Endothelial cell of umbilical vein (primary cell): Measurements from ENCODE around the gene SVEP1. TPM values are rescaled to one million over a fixed set of nuclear protein-coding genes. Genes with fewer than 3 reads are reported as not detected.

Source experiments
- BruUV-seq: library from RNA; stranded (reverse); fragments of 400-500 nt; replicated peaks from 2 replicates; lab custom pipeline; 2021; lab: Mats Ljungman, UMichigan
- CTCF ChIA-PET: fragments of 300-600, 350-600 bp; sonication (Branson Sonifier 250); formaldehyde crosslinking; loops from one replicate; lab custom pipeline; 2021; ENCODE audit warnings: antibody characterized with exemption, inconsistent platforms; lab: Charles Lee
- POLR2A ChIA-PET: fragments of 300-600, 350-600 bp; sonication (Branson Sonifier 250); formaldehyde crosslinking; loops from one replicate; lab custom pipeline; 2021; ENCODE audit warnings: antibody characterized with exemption, inconsistent platforms; lab: Charles Lee
- DNase-seq: peaks from one replicate; pipeline ENCODE4 v3.0.0-alpha.2; 2011; ENCODE audit warnings: low read depth, low spot score
- FAIRE-seq: peaks from 2 replicates; lab custom pipeline; 2011; peaks lifted over from hg19 to GRCh38; lab: Jason Lieb, UNC
- H2AFZ ChIP-seq: 2 replicates; pipeline ENCODE4 v1.6.0; 2012; ENCODE audit warnings: low read depth, low read length, control low read depth, inconsistent platforms
- H3K27ac ChIP-seq: 2 replicates; pipeline ENCODE4 v1.5.1; 2011; ENCODE audit warnings: low read depth, mild to moderate bottlenecking, control low read depth, low read length, moderate library complexity; ENCODE audit not compliant: insufficient read depth
- H3K27me3 ChIP-seq, 2 experiments: 2 replicates each; pipeline versions ENCODE4 v1.6.0 to v1.6.1; 2011; ENCODE audit warnings: low read length in 2 of 2, mixed read lengths in 1 of 2; ENCODE audit not compliant: control insufficient read depth in 2 of 2, insufficient read depth in 2 of 2
- H3K36me3 ChIP-seq, 2 experiments: 2 replicates in 1 of 2; 3 replicates in 1 of 2; pipeline ENCODE4 v1.5.1; 2011; ENCODE audit warnings: low read length in 2 of 2, mild to moderate bottlenecking in 1 of 2, moderate library complexity in 1 of 2; ENCODE audit not compliant: control insufficient read depth in 2 of 2, insufficient read depth in 2 of 2; ENCODE audit errors: extremely low read depth in 1 of 2
- H3K4me1 ChIP-seq: 3 replicates; pipeline ENCODE4 v1.5.1; 2011; ENCODE audit warnings: mild to moderate bottlenecking, low read length; ENCODE audit not compliant: control insufficient read depth, insufficient read depth; ENCODE audit errors: extremely low read depth
- H3K4me2 ChIP-seq: 2 replicates; pipeline ENCODE4 v1.6.1; 2011; ENCODE audit warnings: low read length, control low read depth, mixed read lengths; ENCODE audit not compliant: insufficient read depth
- H3K4me3 ChIP-seq, 3 experiments: fragments of 200-600 bp in 1 of 3; sonication (generic), shearing (Covaris generic) in 1 of 3; replicated peaks in 1 of 3; 2 replicates each; pipeline ENCODE4 v1.5.1; 2011 to 2016; ENCODE audit warnings: control low read depth in 3 of 3, low read length in 3 of 3, mild to moderate bottlenecking in 2 of 3, inconsistent platforms in 1 of 3, low read depth in 1 of 3, moderate library complexity in 1 of 3; ENCODE audit not compliant: insufficient read depth in 1 of 3
- H3K79me2 ChIP-seq: 2 replicates; pipeline ENCODE4 v1.6.0; 2012; ENCODE audit warnings: low read length, inconsistent platforms; ENCODE audit not compliant: control insufficient read depth, insufficient read depth
- H3K9ac ChIP-seq: replicated peaks from 2 replicates; pipeline ENCODE3; 2011; ENCODE audit warnings: low read length, control low read depth; ENCODE audit not compliant: insufficient read depth; ENCODE audit errors: extremely low read depth
- H3K9me1 ChIP-seq: replicated peaks from 3 replicates; pipeline ENCODE4 v1.6.0; 2011; ENCODE audit warnings: mild to moderate bottlenecking, low read length; ENCODE audit not compliant: control insufficient read depth, insufficient read depth; ENCODE audit errors: extremely low read depth
- H3K9me3 ChIP-seq: replicated peaks from 2 replicates; pipeline ENCODE4 v1.5.1; 2012; ENCODE audit warnings: low read length, inconsistent platforms; ENCODE audit not compliant: control insufficient read depth, insufficient read depth
- H4K20me1 ChIP-seq: replicated peaks from 2 replicates; pipeline ENCODE3; 2011; ENCODE audit warnings: mild to moderate bottlenecking, low read length; ENCODE audit not compliant: control insufficient read depth, insufficient read depth; ENCODE audit errors: extremely low read depth
- EZH2 ChIP-seq: IDR thresholded peaks from 2 replicates; pipeline ENCODE4 v1.6.1; 2012; ENCODE audit warnings: borderline replicate concordance, low read depth, mild to moderate bottlenecking, moderate library complexity, low read length, inconsistent platforms; ENCODE audit not compliant: severe bottlenecking
- FOS ChIP-seq: IDR thresholded peaks from 2 replicates; pipeline ENCODE4 v1.6.1; 2011; ENCODE audit warnings: mild to moderate bottlenecking, low read length, moderate library complexity, borderline replicate concordance; ENCODE audit not compliant: insufficient read depth
- GATA2 ChIP-seq: IDR thresholded peaks from 2 replicates; pipeline ENCODE4 v1.7.0; 2011; ENCODE audit warnings: low read depth, mild to moderate bottlenecking, moderate library complexity, mixed read lengths, low read length; ENCODE audit not compliant: insufficient read length, insufficient read depth
- JUN ChIP-seq: IDR thresholded peaks from 2 replicates; pipeline ENCODE4 v1.6.1; 2011; ENCODE audit warnings: borderline replicate concordance, low read depth; ENCODE audit not compliant: insufficient read length, insufficient read depth
- MYC ChIP-seq: IDR thresholded peaks from one replicate; pipeline ENCODE4 v1.6.1; 2011; ENCODE audit warnings: mild to moderate bottlenecking, low read depth, low read length
- POLR2A ChIP-seq: IDR thresholded peaks from 2 replicates; pipeline ENCODE4 v1.6.1; 2012; ENCODE audit warnings: low read depth, mild to moderate bottlenecking, control low read depth, low read length
- POLR2AphosphoS5 ChIP-seq: IDR thresholded peaks from 2 replicates; pipeline ENCODE4 v1.6.1; 2012; ENCODE audit warnings: low read depth, mild to moderate bottlenecking, control low read depth, low read length, moderate library complexity; ENCODE audit not compliant: insufficient read depth
- dilution Hi-C: fragments of 300-500 bp; cut with MboI; formaldehyde crosslinking; loops from one replicate; pipeline ENCODE4 v1.15.0; 2019; ENCODE audit warnings: low sequenced_read_pairs; ENCODE audit not compliant: extremely low pct_ligation_motif_present
- intact Hi-C: fragments of 100-400 bp; cut with micrococcal nuclease; formaldehyde crosslinking; loops from one replicate; pipeline ENCODE4 v1.10.0; 2022
- polyA plus RNA-seq, 4 experiments: library from polyadenylated mRNA; depleted of rRNA in 3 of 4; stranded (reverse) in 3 of 4; unstranded in 1 of 4; fragments of >200 nt; gene quantifications; 2 replicates each; pipeline versions ENCODE4 v1.2.1 to v1.2.3, GENCODE V29; 2011 to 2012; ENCODE audit warnings: missing spikeins in 1 of 4
- total RNA-seq: library from RNA; stranded (reverse); gene quantifications from 2 replicates; pipeline ENCODE4 v1.2.3, GENCODE V29; 2021
- TF ChIP-seq, protein P1 (sequence below): IDR thresholded peaks from 2 replicates; pipeline ENCODE4 v1.6.1; 2011; ENCODE audit not compliant: insufficient read depth, insufficient read length
- TF ChIP-seq, protein P2 (sequence below), 2 donors: IDR thresholded peaks; 1 replicate in 1 of 2; 2 replicates in 1 of 2; pipeline ENCODE4 v1.5.1; 2011; ENCODE audit warnings: low read length in 2 of 2, mild to moderate bottlenecking in 2 of 2, moderate library complexity in 2 of 2, control low read depth in 1 of 2, inconsistent platforms in 1 of 2, low read depth in 1 of 2; ENCODE audit not compliant: insufficient read depth in 1 of 2; ENCODE audit errors: extremely low read depth in 1 of 2

Gene SVEP1
- total and polyA plus RNA-seq, 2 donors (not counting 3 experiments of a cell fraction or from before 2014, with no cell fraction given) = 0.04 to 0.29 TPM

DNA sequence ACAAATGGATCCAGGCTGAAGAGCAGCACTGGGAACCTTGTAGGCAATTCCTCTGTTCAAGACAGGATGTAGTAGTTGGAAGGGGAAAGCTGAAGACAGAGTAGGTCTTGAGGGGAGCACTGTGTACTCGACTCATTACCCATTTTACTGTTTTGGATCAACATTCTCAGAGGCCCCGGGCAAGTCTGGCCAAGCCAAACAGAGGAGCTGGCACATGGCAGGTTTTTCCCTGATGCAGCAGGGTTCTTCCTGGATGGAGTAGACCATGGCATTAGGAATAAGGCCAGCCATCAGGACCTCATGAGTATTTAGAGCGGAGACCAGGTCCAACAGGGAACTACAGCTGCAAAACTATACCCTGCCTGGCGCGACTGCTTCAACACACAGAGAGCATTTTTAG is 4.4 kb downstream of the SVEP1 start:
- H3K4me3 ChIP-seq = no peak overlapping the region
- DNase-seq (peak; percentile 17), FAIRE-seq (no peak)
- no peak overlapping the region for H2AFZ ChIP-seq
- H3K4me2 ChIP-seq = no peak overlapping the region
- peaks cover 13 to 24% of the 10 kb centered on the region in 2 experiments for H3K27me3 ChIP-seq
- H3K9ac ChIP-seq = no peak overlapping the region
- TF ChIP-seq MYC = no peak
- no peak for TF ChIP-seq GATA2
- no peak for TF ChIP-seq EZH2
- no peak for TF ChIP-seq JUN
- TF ChIP-seq POLR2A = no peak
- no peak for TF ChIP-seq POLR2AphosphoS5
- no peak for TF ChIP-seq FOS
- TF ChIP-seq, protein P1, sequence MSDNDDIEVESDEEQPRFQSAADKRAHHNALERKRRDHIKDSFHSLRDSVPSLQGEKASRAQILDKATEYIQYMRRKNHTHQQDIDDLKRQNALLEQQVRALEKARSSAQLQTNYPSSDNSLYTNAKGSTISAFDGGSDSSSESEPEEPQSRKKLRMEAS = no peak
- TF ChIP-seq, protein P2, sequence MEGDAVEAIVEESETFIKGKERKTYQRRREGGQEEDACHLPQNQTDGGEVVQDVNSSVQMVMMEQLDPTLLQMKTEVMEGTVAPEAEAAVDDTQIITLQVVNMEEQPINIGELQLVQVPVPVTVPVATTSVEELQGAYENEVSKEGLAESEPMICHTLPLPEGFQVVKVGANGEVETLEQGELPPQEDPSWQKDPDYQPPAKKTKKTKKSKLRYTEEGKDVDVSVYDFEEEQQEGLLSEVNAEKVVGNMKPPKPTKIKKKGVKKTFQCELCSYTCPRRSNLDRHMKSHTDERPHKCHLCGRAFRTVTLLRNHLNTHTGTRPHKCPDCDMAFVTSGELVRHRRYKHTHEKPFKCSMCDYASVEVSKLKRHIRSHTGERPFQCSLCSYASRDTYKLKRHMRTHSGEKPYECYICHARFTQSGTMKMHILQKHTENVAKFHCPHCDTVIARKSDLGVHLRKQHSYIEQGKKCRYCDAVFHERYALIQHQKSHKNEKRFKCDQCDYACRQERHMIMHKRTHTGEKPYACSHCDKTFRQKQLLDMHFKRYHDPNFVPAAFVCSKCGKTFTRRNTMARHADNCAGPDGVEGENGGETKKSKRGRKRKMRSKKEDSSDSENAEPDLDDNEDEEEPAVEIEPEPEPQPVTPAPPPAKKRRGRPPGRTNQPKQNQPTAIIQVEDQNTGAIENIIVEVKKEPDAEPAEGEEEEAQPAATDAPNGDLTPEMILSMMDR (IDR thresholded peaks at IDR 0.05; ENCODE audit: extremely low read depth in 1 of 2, insufficient read depth in 1 of 2, low read depth in 1 of 2, low read length in 2 of 2) = no peak
- H3K79me2 ChIP-seq = no peaks in the 10 kb centered on the region
- dilution Hi-C loops (no loop called here), intact Hi-C loops (loop anchor here (5.0 kb wide), 1 partner anchor 53 kb away; no protein-coding TSS in a partner anchor)
- no peaks in the 10 kb centered on the region for H3K9me1 ChIP-seq
- H3K9me3 ChIP-seq = no peaks in the 10 kb centered on the region
- no peaks in the 10 kb centered on the region for H3K36me3 ChIP-seq
- H4K20me1 ChIP-seq = no peaks in the 10 kb centered on the region
- ChIA-PET POLR2A (no interaction called here), CTCF (interaction anchor here (1.0 kb wide), 1 partner anchor 20 kb away, joined by 3 read pairs; no protein-coding TSS in a partner anchor)
- H3K4me1 ChIP-seq = peaks cover 8% of the 10 kb centered on the region
- no TSS peak for BruUV-seq
- no peak overlapping the region for H3K27ac ChIP-seq
